Measurements from ENCODE around the gene MAML2.

DNA sequence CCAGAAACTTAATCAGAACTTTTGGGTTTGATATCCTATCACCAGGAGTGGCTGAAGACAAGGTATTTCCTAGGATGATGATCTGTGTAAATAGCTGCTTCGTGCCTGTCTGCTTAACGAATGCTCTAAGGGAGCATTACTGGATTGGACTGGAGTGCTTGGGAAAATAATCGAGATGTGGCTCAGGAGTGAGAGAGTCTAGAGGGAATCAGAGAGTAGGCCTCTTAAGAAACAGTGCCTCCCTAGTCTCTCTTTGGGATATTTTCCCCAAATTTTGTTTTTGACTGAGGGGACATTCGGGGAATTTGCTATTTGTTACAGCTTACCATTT, 2.5 kb downstream of the MAML2 start:
- TF ChIP-seq, protein P1, sequence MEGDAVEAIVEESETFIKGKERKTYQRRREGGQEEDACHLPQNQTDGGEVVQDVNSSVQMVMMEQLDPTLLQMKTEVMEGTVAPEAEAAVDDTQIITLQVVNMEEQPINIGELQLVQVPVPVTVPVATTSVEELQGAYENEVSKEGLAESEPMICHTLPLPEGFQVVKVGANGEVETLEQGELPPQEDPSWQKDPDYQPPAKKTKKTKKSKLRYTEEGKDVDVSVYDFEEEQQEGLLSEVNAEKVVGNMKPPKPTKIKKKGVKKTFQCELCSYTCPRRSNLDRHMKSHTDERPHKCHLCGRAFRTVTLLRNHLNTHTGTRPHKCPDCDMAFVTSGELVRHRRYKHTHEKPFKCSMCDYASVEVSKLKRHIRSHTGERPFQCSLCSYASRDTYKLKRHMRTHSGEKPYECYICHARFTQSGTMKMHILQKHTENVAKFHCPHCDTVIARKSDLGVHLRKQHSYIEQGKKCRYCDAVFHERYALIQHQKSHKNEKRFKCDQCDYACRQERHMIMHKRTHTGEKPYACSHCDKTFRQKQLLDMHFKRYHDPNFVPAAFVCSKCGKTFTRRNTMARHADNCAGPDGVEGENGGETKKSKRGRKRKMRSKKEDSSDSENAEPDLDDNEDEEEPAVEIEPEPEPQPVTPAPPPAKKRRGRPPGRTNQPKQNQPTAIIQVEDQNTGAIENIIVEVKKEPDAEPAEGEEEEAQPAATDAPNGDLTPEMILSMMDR (IDR thresholded peaks at IDR 0.05), result no peak
- TF ChIP-seq POLR2A (IDR thresholded peaks at IDR 0.05) (no peak), POLR2AphosphoS5 (IDR thresholded peaks at IDR 0.05) (no peak)
